ENCODE data around the gene SLC43A2. TPM values are rescaled to one million over a fixed set of nuclear protein-coding genes. Genes with fewer than 3 reads are reported as not detected.

Gene SLC43A2
- total and polyA plus RNA-seq, 10 of the 15 experiments (the other 5 are each of a cell fraction or from before 2014, with no cell fraction given), result 0.03 to 14.0 (median 5.3) TPM

DNA sequence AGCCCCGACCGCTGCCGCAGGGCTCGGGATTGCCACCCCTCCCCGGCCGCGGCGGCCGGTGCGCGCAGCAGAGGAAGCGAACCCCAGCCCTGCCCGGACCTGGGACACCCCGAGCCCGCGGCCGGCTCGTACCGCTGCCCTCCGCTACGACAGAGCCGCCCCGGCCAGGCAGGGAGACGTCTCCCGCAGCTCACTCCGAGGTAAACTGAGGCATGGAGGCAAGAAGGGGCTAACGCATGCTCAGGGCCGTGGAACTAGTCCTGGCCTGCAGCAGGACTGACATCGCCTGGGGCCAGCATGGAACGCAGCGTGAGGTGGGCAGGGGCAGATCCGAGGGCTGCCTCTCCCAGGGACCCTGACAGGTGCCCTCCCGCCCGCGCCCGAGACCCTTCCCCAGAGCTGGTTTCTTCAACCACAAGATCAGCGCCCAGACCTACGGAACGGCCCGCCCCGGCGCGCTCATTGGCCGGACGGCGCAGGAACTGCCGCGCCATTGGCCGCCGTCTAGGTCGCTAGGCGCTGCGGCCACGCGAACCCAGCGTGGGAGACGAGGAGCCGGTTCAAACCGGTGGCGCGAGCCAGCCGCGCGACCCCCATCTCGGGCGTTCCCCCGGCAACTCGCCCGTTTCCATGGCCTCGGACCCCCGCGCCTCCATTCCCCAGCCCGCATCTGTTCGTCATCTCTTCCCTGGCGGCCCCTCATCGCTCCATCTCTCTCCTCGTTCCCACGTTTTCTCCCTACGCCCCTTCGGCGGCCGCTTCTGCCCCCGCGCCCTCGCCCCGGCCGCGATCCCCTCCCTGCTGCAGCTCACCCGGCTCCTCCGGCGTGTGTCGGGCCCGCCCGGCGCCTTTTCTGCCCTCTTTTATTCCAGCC, at the start of gene SLC43A2 (continued):
- TF ChIP-seq, protein P1, sequence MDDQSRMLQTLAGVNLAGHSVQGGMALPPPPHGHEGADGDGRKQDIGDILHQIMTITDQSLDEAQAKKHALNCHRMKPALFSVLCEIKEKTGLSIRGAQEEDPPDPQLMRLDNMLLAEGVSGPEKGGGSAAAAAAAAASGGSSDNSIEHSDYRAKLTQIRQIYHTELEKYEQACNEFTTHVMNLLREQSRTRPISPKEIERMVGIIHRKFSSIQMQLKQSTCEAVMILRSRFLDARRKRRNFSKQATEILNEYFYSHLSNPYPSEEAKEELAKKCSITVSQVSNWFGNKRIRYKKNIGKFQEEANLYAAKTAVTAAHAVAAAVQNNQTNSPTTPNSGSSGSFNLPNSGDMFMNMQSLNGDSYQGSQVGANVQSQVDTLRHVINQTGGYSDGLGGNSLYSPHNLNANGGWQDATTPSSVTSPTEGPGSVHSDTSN (IDR thresholded peaks at IDR 0.05; ENCODE audit: insufficient replicate concordance, low read depth, low read length), result no peak
- TF ChIP-seq NRF1 (conservative IDR thresholded peaks at IDR 0.05; ENCODE audit: low read depth, low read length), result 0 out of 2 replicates have a peak, but pooled peaks have one; percentile 10
- TF ChIP-seq BMI1 (IDR thresholded peaks at IDR 0.05; ENCODE audit: borderline replicate concordance), result peak; percentile 82; the same call in 1 of the 2 replicates
- no peak for TF ChIP-seq ZNF687 (IDR thresholded peaks at IDR 0.05)
- no peak for TF ChIP-seq TCF3 (IDR thresholded peaks at IDR 0.05; ENCODE audit: borderline replicate concordance, insufficient read depth, low read depth, low read length)
- TF ChIP-seq, protein P2, sequence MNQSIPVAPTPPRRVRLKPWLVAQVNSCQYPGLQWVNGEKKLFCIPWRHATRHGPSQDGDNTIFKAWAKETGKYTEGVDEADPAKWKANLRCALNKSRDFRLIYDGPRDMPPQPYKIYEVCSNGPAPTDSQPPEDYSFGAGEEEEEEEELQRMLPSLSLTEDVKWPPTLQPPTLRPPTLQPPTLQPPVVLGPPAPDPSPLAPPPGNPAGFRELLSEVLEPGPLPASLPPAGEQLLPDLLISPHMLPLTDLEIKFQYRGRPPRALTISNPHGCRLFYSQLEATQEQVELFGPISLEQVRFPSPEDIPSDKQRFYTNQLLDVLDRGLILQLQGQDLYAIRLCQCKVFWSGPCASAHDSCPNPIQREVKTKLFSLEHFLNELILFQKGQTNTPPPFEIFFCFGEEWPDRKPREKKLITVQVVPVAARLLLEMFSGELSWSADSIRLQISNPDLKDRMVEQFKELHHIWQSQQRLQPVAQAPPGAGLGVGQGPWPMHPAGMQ (IDR thresholded peaks at IDR 0.05; ENCODE audit: borderline replicate concordance), result no peak
- no peak for TF ChIP-seq CBX5 (IDR thresholded peaks at IDR 0.05; ENCODE audit: low read depth)
- peak; percentile 86 for TF ChIP-seq E2F4 (IDR thresholded peaks at IDR 0.05; ENCODE audit: low read depth, low read length)
- no peak for TF ChIP-seq FOXK2 (IDR thresholded peaks at IDR 0.05)
- TF ChIP-seq SMAD1 (IDR thresholded peaks at IDR 0.05; ENCODE audit: low read depth, partially characterized antibody), result no peak
- no peak for TF ChIP-seq PAX5 (IDR thresholded peaks at IDR 0.05; ENCODE audit: borderline replicate concordance, low read depth, low read length)
- no peak for TF ChIP-seq PRDM15 (CRISPR knock-in tag; IDR thresholded peaks at IDR 0.05)
- TF ChIP-seq EGR1 (IDR thresholded peaks at IDR 0.05; ENCODE audit: borderline replicate concordance in 1 of 2, low read depth in 2 of 2, low read length in 2 of 2), result peak in 1 of 2 experiments; percentile 43; a peak in 1 of 3 replicates
- peak; percentile 68; the same call in 1 of the 2 replicates for TF ChIP-seq DPF2 (IDR thresholded peaks at IDR 0.05)
- no peak for TF ChIP-seq ETV6 (conservative IDR thresholded peaks at IDR 0.05 in 1 of 2, IDR thresholded peaks at IDR 0.05 in 1 of 2; ENCODE audit: borderline replicate concordance in 1 of 2, low read depth in 1 of 2)
- no peak for TF ChIP-seq ZNF274 (IDR thresholded peaks at IDR 0.05; ENCODE audit: insufficient read depth, insufficient read length)

Measured in GM12878 (cell line).